Erythroblast (primary cell): Measurements from ENCODE around the gene CFI.

Experiments
- GATA1 ChIP-seq: IDR thresholded peaks from 2 replicates; pipeline ENCODE4 v1.6.1; 2011; ENCODE audit warnings: low read depth, mild to moderate bottlenecking, control low read depth, low read length, moderate library complexity
- POLR2A ChIP-seq: IDR thresholded peaks from 2 replicates; pipeline ENCODE4 v1.6.1; 2011; ENCODE audit warnings: mild to moderate bottlenecking, low read length

DNA sequence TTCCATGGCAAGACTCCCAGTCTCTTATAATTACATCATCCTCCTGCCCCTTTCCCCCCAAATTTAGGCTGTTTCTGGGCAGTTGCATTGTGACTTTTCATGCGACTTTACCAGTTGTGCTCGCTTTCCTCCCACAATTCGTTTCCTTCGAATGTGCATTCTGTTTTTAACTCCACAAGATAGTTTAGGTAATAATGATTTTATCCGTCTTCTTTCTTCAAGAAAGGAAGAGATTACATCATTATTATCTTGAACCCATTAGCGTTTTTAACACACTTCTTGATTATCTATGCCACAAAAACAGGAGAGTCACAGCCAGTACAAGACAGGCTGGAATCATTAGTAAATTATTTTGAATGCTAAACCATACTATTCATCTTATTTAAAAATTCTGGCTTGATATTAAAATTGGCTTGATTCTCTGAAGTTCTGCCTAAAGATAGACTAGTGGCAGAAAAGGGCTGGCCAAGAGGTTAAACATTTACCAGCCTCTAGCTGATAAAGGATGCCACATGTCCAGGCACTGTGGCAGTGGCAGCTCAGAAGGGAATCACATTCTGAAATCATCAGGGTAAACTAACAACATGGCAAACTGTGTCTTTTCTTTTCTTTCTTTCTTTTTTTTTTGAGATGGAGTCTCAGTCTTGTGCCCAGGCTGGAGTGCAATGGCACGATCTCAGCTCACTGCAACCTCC lies 52.3 kb downstream of the CFI start:
- TF ChIP-seq POLR2A (no peak), GATA1 (no peak)
